GM15510 (cell line): ENCODE measurements around the gene ABLIM2.

Source experiments
- POLR2A ChIP-seq: IDR thresholded peaks from 3 replicates; pipeline ENCODE4 v1.6.1; 2011; ENCODE audit warnings: borderline replicate concordance; ENCODE audit not compliant: insufficient read length; ENCODE audit errors: extremely low read depth

The ABLIM2 gene

GRCh38 chr4:8095956-8096689, 62.5 kb downstream of the ABLIM2 start:
- TF ChIP-seq POLR2A = no peak

GRCh38 chr4:8093587-8094274, 64.9 kb downstream of the ABLIM2 start:
- TF ChIP-seq POLR2A = no peak

GRCh38 chr4:8092282-8092681, 66.3 kb downstream of the ABLIM2 start:
- no peak for TF ChIP-seq POLR2A

- no peak for TF ChIP-seq POLR2A
These were observed 67.8 kb downstream of the ABLIM2 start for GRCh38 chr4:8090744-8091301.

GRCh38 chr4:8090312-8090711, 68.3 kb downstream of the ABLIM2 start:
- no peak for TF ChIP-seq POLR2A

- TF ChIP-seq POLR2A = no peak
These were observed 68.8 kb downstream of the ABLIM2 start for GRCh38 chr4:8089862-8090261.

- no peak for TF ChIP-seq POLR2A
These were observed 69.6 kb downstream of the ABLIM2 start for GRCh38 chr4:8088966-8089491.

GRCh38 chr4:8087921-8088495, 70.6 kb downstream of the ABLIM2 start:
- TF ChIP-seq POLR2A = no peak

GRCh38 chr4:8086783-8087445, 71.7 kb downstream of the ABLIM2 start:
- no peak for TF ChIP-seq POLR2A

- TF ChIP-seq POLR2A = no peak
These were observed 73.0 kb downstream of the ABLIM2 start for GRCh38 chr4:8085491-8086117.

- TF ChIP-seq POLR2A = no peak
These were observed 73.7 kb downstream of the ABLIM2 start for GRCh38 chr4:8084712-8085490.

- TF ChIP-seq POLR2A = no peak
These were observed 74.5 kb downstream of the ABLIM2 start for GRCh38 chr4:8084031-8084660.

GRCh38 chr4:8083086-8083825, 75.4 kb downstream of the ABLIM2 start:
- TF ChIP-seq POLR2A = no peak

- TF ChIP-seq POLR2A = no peak
These were observed 76.0 kb downstream of the ABLIM2 start for GRCh38 chr4:8082517-8083055.
